Measurements from ENCODE around the gene SHC1.

SHC1 gene

DNA sequence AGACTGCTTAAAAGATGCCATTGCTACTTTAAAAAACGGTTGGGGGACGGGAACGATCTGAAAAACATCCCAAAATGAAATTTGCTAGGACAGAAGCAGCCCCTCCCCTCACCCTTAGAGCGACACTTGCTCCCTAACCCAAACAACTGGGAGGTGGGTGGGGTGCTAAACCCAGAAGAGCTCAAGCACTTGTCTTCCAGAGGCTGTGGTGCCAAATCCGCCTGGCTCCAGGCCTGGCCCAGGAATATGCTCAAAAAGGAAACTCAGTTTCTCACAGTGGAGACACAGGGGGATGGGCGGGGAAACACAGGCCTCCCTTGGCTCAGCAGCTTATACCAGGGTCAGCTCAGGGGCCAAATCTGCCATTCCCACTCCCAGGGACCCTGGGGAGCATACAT is 14.0 kb downstream of the SHC1 start:
- no peak for DNase-seq

DNA sequence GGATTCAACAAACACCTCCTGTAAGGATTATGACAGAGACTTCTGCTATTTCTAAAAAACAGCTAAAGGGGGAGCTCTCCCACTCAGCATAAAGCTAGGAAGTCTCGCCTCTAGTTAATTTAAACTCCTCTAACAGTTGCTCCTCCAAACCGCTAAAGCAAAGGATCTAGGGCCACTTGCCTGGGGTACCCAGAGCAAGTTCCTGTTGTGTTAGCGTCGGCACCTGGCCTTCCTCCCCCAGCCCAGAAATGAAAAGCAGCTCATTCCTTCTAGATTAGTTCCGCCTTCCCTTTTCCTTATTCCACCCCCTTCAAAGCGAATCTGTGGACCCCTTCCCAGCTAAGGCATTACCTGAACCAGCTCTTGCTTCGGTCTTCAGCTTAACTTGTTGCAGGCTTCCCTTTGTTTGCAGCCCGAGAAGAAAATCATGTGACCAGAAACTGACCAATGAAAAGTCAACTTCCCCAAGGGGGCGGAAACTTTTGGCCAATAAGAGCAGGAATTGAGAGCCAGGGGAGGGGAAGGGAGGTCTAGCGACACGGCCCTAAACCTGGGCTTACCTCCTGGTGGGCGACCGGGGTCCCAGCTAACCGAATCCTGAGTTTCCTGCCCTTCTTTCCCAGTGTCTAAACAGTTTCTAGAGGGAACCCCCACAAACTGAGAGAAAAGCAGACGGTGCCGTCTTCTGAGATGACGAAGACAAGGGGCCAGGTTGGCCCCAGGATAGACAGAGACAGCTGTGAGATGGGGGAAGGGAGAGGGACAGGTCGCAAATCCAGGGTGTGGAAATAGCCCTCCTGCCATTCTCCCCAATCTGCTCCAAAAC is 14.6 kb downstream of the SHC1 start, which contains the start of gene PBXIP1:
Gene PBXIP1 (minus strand): TSS at position 382 of the 826 bp plus-strand sequence. CDS start 2,378 bp downstream, outside the sequence.
- DNase-seq: peak; percentile 57

DNA sequence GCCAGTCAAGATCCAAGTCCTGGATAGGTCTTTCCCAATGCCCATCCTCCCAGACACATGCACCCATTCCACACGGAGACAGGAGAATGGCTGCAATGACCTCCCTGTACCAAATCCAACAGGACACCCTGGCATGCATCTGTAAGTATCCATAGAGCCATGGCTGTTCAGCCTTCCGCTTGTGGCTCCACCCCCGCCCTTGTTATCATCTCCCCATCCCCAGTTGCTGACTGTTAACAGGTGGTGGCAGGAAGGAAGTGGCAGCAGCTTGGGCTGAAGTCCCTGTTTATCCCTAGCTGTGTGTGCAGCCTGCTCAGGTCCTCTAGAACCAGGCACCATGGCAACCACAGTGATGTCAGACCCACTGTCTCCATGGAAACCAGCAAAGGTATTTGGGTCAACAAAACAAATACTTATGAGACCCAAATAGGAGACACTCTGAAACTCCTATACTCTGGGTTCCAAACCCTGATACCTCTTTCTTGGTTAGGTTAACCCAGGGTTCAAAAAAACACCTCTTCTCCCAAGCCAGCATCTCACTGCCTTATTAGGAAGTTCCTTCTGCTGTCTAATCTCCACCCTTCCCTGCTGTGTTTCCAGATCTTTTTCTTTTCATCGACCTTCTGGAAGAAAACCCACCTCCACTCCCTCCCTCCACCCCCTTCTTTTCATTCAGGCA is 15.4 kb downstream of the SHC1 start:
- peak; percentile 59 for DNase-seq

DNA sequence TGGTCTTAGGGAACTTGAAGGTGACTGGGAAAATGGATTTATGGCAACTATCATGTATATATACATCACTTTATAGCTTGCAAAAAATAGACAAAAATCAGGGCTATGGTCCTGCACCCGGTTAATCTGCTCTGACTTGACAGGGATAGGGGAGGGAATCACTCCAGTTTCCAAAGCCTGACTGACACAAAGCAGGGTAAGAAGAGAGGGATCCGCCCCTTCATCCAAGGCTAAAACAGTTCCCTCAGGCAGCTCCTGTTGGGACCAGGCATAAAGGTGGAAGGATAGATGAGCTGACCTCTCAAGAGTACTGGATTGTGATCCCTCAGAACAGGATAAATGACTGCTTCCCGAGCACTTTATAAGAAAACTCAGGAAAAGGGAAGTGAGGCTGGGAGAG is 16.0 kb downstream of the SHC1 start:
- DNase-seq: no peak

DNA sequence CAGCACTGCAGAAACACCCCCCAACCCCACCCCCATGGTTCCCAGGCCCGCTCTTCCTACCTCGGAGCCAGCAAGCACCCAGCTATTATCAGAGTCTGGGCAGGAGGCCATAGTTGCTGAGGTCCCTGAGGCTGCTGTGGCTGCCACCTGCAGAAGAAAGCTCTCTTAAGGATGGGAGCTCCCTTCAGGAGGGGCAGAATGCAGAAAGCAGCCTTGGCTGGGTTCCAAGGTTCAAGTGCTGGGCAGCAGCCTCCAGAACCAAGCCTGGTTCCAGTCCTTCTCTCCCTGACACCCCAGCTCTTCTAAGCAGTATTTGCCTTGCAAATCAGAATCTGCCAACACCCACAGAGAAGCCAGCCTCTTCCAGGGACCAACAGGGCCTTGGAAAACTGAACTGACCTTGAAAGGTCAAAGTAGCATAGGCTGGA is 16.9 kb downstream of the SHC1 start:
- no peak for DNase-seq

DNA sequence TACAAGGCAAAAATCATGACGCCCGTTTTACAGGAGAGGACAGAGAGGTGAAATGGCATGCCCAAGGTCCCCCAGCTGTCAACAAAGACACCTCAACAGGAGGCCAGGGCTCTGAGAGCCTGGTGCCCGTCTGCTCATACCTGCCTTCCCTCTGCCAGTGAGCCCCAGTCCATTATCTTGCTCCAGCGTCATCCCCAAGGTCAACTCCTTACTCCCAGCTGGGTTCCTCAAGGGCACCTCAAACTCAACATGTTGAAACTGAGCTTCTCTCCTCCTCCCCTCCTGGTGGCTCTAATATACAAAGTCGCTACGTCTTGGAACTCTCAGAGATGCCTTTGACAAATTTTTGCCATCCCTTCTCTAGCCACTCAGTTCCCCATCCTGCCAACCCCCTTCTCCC is 17.9 kb downstream of the SHC1 start:
- DNase-seq: no peak

DNA sequence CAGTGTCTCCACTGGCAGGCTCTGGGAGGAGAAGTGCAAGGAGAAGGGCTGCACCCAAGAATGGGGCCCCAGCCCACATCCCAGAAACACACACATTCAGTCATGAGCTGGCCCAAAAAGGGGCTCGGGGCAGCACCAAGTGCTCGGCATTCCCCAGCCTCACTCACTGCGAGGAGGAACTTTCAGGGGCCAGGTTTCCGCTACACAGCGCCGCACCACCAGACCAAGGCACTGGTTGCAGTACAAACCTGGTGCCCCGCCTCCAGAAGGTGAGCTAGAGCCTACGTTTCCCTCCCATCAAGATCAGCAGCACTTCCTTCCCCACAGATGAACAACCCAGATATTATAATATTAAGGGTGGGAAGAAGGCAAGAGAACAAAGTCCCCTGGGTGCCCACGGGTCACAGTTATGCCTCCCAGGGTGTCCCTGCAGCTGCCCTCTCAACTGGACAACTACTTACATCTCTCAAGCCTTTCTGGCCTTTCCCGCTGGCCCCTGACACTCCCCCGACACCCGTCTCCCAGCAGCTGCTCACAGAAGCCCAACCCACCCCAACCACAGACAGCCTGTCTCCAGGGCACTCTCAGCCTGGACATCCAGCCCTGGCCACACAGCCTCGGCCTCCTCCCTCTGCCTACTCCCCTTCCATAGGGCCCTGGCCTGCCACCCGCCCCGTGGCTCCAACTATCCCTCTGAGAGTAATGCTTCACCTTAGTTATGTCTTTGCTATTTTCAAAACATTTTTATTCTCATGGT is 18.5 kb downstream of the SHC1 start:
- DNase-seq: peak; percentile 73

DNA sequence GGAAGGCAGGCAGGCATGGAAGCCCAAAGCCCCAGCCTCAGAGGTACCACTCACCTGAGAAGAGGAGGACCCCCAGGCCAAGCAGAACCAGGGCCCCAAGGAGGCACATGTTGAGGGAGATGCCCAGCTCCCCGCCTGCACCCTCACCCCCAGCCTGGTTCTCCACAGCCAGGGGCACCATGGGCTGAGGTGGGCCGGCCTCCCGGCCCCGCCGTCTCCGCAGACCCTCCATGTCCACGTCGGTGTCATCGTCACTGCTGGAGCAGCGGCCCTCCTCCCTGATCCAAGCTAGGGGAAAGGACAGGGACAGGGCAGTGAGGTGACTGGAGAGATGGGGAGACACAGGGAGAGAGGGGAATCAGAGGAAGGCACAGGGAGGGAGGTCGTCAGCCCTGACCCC is 22.5 kb downstream of the SHC1 start:
- no peak for DNase-seq

DNA sequence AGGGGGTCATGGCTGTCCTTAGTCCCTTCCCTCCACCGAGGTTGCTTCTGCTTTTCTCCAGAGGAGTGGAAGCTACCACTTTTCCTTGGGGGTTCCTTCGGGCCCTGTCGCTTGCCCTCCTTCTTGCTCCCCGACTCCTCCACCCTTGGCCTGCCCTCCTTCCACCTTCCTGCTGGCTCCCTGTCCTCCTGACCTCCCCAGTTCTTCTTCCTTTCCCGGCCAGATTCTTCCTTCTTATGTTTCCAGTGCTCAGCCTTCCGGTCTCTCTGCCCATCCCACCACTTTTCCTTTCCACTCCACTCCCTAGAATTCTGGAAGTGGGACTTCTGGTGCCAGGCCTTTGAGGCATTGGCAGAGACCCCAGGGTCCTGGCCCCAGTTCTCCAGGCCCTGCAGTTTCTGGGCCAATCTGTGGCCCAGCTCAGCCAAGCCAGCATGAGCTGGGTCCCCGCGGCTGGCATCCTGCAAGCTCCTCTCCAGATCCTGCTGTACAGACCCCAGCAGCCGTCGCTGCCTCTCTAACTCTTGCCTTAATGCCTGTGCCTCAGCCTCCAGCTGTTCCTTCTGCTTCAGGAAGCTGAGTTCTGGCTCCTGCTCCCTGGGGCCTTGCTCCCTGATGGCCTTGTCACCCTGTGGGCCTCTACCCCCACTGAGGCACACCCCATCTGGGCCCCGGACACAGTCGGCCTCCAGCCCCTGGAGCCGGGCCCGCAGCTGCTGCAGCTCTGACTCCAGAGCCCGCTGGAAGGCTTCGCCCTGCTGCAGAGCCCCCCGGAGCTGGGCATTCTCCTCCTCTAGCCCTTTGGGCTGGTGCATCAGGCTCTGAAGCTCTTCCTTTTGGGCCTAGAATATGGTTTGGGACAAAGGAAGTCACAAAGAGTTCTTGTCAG is 24.3 kb downstream of the SHC1 start:
- DNase-seq: no peak

DNA sequence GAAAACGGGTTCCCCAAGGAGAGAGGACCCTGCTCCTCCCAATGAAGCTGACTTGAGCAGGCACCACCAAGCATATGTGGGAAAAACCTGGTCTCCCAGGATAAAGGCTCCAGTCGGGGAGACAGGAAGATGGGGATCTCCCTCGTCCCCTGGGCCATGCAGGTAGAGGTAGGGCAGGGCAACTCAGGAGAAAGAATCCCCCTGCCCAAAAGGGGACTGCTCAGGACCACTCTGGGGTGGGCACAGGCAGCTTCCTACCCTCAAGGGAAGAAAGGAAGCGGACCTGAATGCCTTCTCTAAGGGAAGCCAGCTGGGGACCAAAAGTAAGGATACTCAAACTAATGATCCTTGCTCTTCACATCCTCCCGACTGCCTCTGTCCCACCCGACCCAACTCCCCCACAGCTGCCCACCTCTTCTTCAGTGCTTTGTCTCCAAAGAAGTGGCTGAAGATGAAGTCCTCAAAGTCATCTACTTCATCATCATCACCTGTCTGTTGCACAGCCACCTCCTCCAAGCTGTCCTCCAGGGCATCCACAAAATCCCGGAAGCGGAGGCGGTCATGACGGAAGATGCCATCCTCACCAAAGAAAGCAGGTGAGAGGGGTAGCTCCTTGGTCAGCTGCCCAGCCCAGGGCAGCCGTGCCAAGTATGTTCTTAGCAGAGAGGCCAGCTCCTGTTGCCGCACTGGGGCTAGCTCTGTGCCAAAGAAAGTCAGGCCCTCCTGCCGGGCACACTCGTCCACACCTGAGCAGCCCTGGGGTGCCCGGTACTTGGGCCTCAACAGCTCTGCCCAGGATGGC is 25.2 kb downstream of the SHC1 start:
- no peak for DNase-seq

DNA sequence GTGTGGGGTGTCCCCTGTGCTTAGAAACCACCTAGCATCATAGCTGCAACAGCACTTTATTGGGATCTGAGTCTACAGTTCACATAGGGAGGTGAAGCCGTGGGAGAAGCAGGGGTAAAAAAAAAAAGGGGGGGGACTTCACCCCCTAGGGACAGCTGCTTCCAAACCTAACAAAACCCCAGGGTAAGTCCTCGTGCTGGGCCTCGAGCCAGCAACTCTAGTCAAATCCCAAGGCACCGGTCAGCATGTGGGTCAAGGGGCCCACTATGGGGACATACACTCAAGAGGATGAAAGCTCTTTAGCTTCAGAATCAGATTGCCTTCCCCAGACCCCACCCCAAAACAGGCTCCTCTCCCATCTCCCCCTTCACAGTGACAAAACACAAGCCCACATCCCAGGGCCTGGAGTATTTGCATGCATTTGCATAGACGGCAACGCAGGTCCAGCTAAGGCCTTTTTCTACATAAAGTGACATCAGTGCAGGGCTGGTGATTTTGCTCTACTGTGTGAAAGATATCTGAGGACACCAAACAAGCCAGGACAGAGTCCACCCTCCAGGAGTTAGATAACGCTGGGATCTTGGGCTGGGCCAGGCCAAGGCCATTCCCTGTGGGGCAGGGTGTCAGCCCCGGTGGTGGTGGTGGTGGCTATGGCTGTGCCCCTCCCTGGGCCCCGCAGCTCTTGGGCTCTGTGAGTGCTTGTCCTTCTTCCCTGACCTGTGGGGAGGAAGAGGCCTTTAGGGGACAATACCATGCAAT is 26.0 kb downstream of the SHC1 start:
- no peak for DNase-seq

DNA sequence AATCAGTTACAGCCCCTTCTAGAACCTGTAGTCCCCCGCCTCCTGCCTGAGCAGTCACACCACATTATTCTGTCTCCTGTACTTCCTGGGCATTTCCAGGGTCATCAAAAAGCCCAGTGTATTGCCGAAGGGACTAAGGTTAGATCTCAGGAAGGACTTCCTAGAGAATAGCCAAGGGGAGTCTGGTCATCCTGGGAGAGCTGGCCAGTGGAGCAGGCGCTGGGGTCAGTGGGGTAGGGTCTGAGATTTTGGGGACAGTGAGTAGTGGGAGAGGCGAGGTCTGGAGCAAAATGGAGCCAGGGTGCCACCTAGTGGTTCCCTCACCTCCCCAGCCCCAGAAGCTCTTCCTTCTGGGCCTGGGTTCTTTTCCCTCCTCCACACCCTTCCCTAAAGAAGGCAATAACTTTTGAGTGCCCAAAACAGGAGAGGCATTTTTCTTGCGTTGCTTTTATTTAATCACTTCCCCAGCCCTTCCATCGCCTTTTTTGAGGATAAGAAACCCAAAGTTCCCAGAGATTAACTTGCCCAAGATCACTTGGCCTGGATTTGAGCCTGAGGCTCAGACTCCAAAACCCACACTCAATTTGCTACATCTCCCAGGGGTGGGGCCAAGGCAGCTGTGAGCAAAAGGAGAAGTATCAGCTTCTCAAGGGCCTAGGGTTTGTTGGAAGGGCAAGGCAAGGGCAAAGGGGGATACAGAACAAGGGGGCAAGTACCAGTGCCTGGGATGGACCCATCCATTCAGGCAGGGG is 26.7 kb downstream of the SHC1 start:
- DNase-seq: peak; percentile 50

DNA sequence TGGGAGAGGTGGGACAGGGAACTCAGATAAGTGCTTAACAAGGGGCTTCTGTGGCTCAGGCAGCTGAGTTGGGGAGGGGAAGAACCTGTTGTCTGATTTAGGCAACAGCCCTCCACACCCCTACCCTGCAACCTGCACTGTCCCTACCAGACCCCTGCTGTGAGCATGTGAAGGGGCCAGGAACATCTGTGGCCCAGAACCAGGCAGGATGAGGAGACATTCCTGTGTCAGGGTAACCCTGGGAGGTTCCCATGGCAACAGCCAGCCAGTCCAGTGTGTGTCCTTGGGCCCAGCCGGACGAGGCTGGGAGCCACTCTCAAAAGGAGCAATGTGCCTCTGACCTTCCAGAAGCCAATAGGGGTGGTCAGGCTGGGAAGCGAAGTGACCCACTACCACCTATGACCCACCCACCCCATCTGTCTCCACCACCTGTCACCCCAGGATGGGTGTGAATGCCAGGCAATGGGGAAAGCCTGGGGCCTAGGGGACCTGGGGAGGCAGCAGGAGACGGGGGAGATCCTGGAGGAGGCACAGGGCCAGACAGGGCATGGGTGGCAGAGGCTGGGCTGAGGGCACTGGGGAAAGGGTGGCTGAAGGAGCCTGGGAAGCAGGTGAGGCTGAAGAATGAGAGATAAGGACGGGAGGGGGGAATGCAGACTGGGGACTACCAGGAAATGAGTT is 29.1 kb downstream of the SHC1 start:
- no peak for DNase-seq

DNA sequence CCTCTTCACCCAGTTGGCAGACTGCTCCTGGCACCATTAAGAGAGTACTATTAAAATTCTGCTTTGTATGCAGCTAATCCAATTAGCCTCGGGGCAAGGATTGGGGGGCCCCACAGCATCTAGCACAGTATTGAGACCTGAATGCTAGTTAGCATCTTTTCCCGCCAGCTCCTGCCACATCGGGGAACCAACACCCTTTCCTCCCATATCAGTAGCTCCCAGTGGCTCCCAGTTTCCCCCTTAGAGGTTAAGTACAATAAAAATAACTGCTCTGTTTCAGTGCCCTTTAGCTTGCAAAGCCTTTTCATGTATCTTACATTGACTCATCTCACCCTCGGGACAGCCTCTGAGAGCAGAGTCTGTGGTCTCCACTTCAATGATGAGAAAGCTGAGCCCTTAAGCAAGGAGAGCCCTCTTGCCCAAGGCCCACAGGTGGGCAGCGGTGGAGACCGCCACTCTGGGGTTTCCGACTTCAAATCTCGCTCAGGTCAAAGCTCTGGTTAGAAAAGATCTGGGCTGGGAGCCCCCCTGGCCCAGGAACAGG is 29.8 kb downstream of the SHC1 start:
- DNase-seq: no peak

DNA sequence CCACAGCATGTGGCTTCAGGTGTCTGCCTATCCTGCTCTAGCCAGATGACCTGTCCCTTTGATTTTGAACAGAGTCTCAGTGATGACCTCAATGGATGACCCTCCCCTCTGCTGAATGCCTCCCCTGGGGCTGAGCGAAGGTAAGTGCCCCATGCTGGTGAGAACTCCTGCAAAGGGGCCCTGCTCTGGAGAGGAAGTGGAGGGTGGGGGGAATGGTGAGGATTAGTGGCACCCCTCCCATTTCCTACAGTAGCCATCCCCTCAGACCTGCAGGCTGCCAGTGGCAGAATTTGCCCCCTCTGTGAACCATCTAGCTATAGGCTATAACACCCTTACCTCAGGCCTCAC is 30.4 kb downstream of the SHC1 start:
- no peak for DNase-seq

DNA sequence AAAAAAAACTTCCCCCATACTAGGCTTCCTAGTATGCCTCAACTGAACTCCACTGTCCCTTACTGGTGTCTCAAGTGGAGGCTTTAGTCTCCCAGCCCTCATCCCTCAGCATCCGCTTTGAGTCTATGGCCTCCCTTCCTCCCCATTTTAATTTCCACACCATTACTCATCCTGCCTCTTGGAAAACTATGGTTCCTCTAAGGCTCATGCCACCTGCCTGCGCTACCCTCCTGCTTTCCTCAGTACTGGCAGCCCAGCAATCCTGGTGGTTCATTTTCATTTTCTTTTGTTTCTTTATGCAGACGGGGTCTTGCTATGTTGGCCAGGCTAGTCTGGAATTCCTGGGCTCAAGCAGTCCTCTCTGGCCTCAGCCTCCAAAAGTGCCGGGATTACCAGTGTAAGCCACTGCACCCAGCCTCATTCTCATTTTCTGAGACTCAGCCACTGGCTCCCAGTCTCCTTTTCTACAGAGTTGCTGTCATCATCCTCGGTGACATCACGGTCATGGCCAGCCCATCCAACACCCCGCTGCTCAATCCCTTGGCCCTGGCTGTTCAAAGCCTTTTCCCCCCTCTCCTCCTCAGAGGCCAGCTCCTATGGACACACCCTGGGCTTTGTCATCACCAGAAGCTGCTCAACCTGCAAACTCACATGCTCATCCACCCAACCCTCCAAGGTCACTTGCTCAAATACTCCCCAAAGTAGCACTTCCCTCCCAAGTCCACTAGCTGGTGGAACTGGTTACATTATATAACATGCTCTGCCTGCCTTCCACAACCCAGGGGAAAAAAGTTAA is 31.7 kb downstream of the SHC1 start:
- DNase-seq: no peak

DNA sequence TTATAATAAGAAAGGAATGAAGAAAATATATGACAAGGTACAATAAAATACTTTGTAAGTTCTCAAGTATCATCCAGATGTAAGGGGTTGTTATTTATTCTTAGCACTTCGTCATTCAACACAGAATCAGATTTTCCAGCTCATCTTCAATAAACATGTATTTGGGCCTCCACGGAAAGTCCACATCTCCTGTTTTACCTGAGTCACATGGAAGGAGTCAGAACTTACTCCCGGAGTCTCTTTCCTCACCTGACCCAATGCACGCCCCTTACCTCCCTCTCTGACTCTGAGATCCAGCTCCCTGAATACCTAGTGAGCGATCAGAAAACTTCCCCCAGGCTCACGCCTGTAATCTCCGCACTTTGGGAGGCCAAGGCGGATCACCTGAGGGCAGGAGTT is 32.6 kb downstream of the SHC1 start:
- DNase-seq: no peak
